Heart left ventricle (tissue), 13 donors: Measurements from ENCODE around the gene S100A3.

Source experiments
- CTCF ChIP-seq, 12 donors: fragments of 200-600 bp; sonication (generic) in 4 of 12; IDR thresholded peaks; one replicate each; pipeline versions ENCODE4 v1.5.0 to v1.8.0; 2018 to 2022; ENCODE audit warnings: antibody characterized with exemption in 12 of 12, mild to moderate bottlenecking in 5 of 12
- POLR2A ChIP-seq, 2 donors: fragments of 450-650 bp; IDR thresholded peaks; one replicate each; pipeline ENCODE4 v1.6.1; 2017; ENCODE audit warnings: antibody characterized with exemption in 2 of 2, mild to moderate bottlenecking in 2 of 2, moderate library complexity in 2 of 2
- donor health status: ischemic (EF 13 %, LVEDD 7.1; RV severe dilation, severe dysfunction).
- donor health status: DM: no; HTN: yes; CAD: no.
- donor health status: DM: no; HTN: no; CAD: no.
- donor health status: ischemic (EF 25% LVEDD 6.9; RV normal size, moderate dysfunction).
- donor health status: ischemic (EF 25% LVEDD 5.7; RV mildly dilated, moderate dysfunction).
- donor health status: ischemic (EF 35%, LVEDD 5.7; RV mildly dilated, moderate dysfunction).
- donor health status: nonischemic (EF 11% LVEDD 7.7; RV severe dilation, severe dysfunction).
- donor health status: DM: yes; HTN: yes; CAD: no.
- donor health status: PGD.
- donor health status: ischemic (EF 29% LVEDD 5.4; RV normal size, mild dysfunction).
- donor health status: nonischemic (EF 23%, LVEDD 6.1; RV moderate dilation, normal function).

DNA sequence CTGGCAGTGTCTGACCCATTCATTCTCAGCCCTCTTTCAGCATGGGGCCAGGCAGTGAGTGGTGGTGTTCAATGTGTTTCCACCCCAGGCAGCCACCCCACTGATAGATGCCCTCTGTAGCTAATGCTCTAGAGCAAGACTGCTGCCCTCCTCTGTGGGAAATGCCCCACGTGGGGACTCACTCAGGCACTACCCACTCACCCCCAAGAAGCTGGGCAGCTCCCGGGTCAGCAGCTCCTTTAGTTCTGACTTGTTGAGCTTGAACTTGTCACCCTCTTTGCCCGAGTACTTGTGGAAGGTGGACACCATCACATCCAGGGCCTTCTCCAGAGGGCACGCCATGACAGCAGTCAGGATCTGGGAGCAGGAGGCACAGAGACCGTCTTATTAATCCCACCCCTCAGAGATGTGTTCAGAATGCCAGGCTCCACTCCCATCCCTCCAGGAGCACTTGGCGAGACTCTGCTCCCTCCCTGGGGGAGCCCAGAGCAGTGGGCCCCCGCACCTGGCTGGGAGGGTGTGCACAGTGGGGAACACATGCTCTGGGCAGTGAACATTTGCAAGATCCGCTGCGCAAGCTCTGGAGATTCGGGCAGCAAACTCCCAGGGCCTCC lies 4.5 kb downstream of the S100A3 start:
- TF ChIP-seq CTCF (IDR thresholded peaks at IDR 0.05) (no peak), POLR2A (IDR thresholded peaks at IDR 0.05) (no peak)
